GM23338 (cell line): Measurements from ENCODE around the gene NAALADL2. TPM values are rescaled to one million over a fixed set of nuclear protein-coding genes. Genes with fewer than 3 reads are reported as not detected.

Experiments
- ATAC-seq: fragments of 200-7000 bp; cut with Tn5 transposase; 3 replicates; pipeline ENCODE4 v1.9.1; 2020
- DNase-seq: peaks from one replicate; pipeline ENCODE4 v3.0.0-alpha.2; 2015; ENCODE audit warnings: low spot score
- H2AFZ ChIP-seq: fragments of 200-600 bp; sonication (generic); 2 replicates; pipeline ENCODE4 v1.8.0; 2016; ENCODE audit warnings: antibody characterized with exemption, mild to moderate bottlenecking, moderate library complexity
- H3F3A ChIP-seq: fragments of 200-600 bp; sonication (generic); replicated peaks from 2 replicates; pipeline ENCODE4 v1.8.0; 2017; ENCODE audit warnings: antibody characterized with exemption, mixed run types, low read depth
- H3K27ac ChIP-seq: fragments of 200-600 bp; sonication (generic); 2 replicates; pipeline ENCODE4 v1.6.1; 2016; ENCODE audit warnings: low read depth
- H3K27me3 ChIP-seq: fragments of 200-600 bp; sonication (generic); 2 replicates; pipeline ENCODE4 v1.8.0; 2016; ENCODE audit warnings: mild to moderate bottlenecking, mixed run types, moderate library complexity; ENCODE audit not compliant: insufficient read depth
- H3K36me3 ChIP-seq: fragments of 200-600 bp; sonication (generic); 2 replicates; pipeline ENCODE4 v1.8.0; 2016; ENCODE audit warnings: mild to moderate bottlenecking; ENCODE audit not compliant: insufficient read depth
- H3K4me1 ChIP-seq: fragments of 200-600 bp; sonication (generic); 2 replicates; pipeline ENCODE4 v1.8.0; 2016; ENCODE audit warnings: mild to moderate bottlenecking, moderate library complexity; ENCODE audit not compliant: insufficient read depth
- H3K4me2 ChIP-seq: fragments of 200-600 bp; sonication (generic); 2 replicates; pipeline ENCODE4 v1.7.1; 2017; ENCODE audit warnings: mixed run types
- H3K4me3 ChIP-seq: fragments of 200-600 bp; sonication (generic); 2 replicates; pipeline ENCODE4 v1.6.1; 2016; ENCODE audit warnings: mixed run types
- H3K79me2 ChIP-seq: fragments of 200-600 bp; sonication (generic); replicated peaks from 2 replicates; pipeline ENCODE4 v1.8.0; 2017; ENCODE audit warnings: mild to moderate bottlenecking; ENCODE audit not compliant: insufficient read depth
- H3K9me2 ChIP-seq: fragments of 200-600 bp; sonication (generic); 2 replicates; pipeline ENCODE4 v1.8.0; 2017; ENCODE audit not compliant: insufficient read depth
- H4K20me1 ChIP-seq: fragments of 200-600 bp; sonication (generic); replicated peaks from 2 replicates; pipeline ENCODE4 v1.8.0; 2017; ENCODE audit warnings: mild to moderate bottlenecking; ENCODE audit not compliant: insufficient read depth
- H3K27ac Mint-ChIP-seq: 2 replicates; pipeline ENCODE4 v1.8.0; 2020; ENCODE audit warnings: inconsistent platforms, mild to moderate bottlenecking, moderate library complexity, mixed read lengths
- H3K27me3 Mint-ChIP-seq: 3 replicates; pipeline ENCODE4 v1.8.0; 2022; ENCODE audit warnings: low read depth, mild to moderate bottlenecking, moderate library complexity, mixed read lengths, inconsistent platforms; ENCODE audit not compliant: insufficient read depth, poor library complexity
- H3K36me3 Mint-ChIP-seq: 3 replicates; pipeline ENCODE4 v1.8.0; 2021; ENCODE audit warnings: low read depth, mild to moderate bottlenecking, inconsistent platforms, moderate library complexity, mixed read lengths
- H3K4me1 Mint-ChIP-seq: 3 replicates; pipeline ENCODE4 v1.8.0; 2020; ENCODE audit warnings: mild to moderate bottlenecking, inconsistent platforms, mixed read lengths
- H3K4me3 Mint-ChIP-seq: 3 replicates; pipeline ENCODE4 v1.8.0; 2021; ENCODE audit warnings: moderate library complexity, mild to moderate bottlenecking, inconsistent platforms, mixed read lengths
- H3K9me3 Mint-ChIP-seq: 3 replicates; pipeline ENCODE4 v1.8.0; 2020; ENCODE audit warnings: moderate library complexity, mild to moderate bottlenecking, inconsistent platforms, mixed read lengths
- CREB1 ChIP-seq: fragments of 250-450 bp; sonication (Bioruptor Pico); IDR thresholded peaks from 2 replicates; pipeline ENCODE4 v1.5.0; 2020; ENCODE audit warnings: low read depth, mild to moderate bottlenecking, moderate library complexity
- ETS1 ChIP-seq: IDR thresholded peaks from 2 replicates; pipeline ENCODE4 v1.6.1; 2016; ENCODE audit warnings: antibody characterized with exemption
- EZH2 ChIP-seq: fragments of 200-600 bp; sonication (generic); IDR thresholded peaks from one replicate; pipeline ENCODE4 v1.8.0; 2017; ENCODE audit warnings: antibody characterized with exemption, mild to moderate bottlenecking, low read depth; ENCODE audit not compliant: unreplicated experiment
- JUNB ChIP-seq: IDR thresholded peaks from one replicate; pipeline ENCODE4 v1.6.1; 2016; ENCODE audit warnings: antibody characterized with exemption; ENCODE audit not compliant: unreplicated experiment
- NANOG ChIP-seq: IDR thresholded peaks from 2 replicates; pipeline ENCODE4 v1.6.1; 2016; ENCODE audit warnings: antibody characterized with exemption, borderline replicate concordance
- POLR2AphosphoS5 ChIP-seq: IDR thresholded peaks from 2 replicates; pipeline ENCODE4 v1.6.1; 2016; ENCODE audit warnings: antibody characterized with exemption, low read depth
- REST ChIP-seq: IDR thresholded peaks from one replicate; pipeline ENCODE4 v1.6.1; 2018; ENCODE audit warnings: antibody characterized with exemption; ENCODE audit not compliant: unreplicated experiment
- ZNF114 ChIP-seq: fragments of 250-450 bp; sonication (Bioruptor Pico); IDR thresholded peaks from 2 replicates; pipeline ENCODE4 v1.5.0; 2020; ENCODE audit warnings: mild to moderate bottlenecking, moderate library complexity
- ZNF462 ChIP-seq: fragments of 250-450 bp; sonication (Bioruptor Pico); IDR thresholded peaks from 2 replicates; pipeline ENCODE4 v1.5.0; 2020; ENCODE audit warnings: mild to moderate bottlenecking, moderate library complexity
- polyA plus RNA-seq: library from polyadenylated mRNA; unstranded; fragments of >200 nt; fragmentation: Nextera tagmentation; extraction: Ambion mirVana; gene quantifications from 2 replicates; pipeline ENCODE4 v1.2.1, GENCODE V29; 2016
- total RNA-seq: library from RNA; depleted of rRNA; stranded (reverse); fragments of >200 nt; shearing (Covaris generic); gene quantifications from 2 replicates; pipeline ENCODE4 v1.2.3, GENCODE V29; 2014

The NAALADL2 gene
- total and polyA plus RNA-seq, 2 experiments from 2014 or later, result 1.6 to 2.6 TPM

GRCh38 chr3:175502155-175502554 lies 643.0 kb downstream of the NAALADL2 start (continued):
- TF ChIP-seq ZNF462 (CRISPR knock-in tag) (no peak), JUNB (no peak), ZNF114 (CRISPR knock-in tag) (no peak)

GRCh38 chr3:175511219-175511785 lies 652.2 kb downstream of the NAALADL2 start:
- no peak overlapping the region for H2AFZ ChIP-seq
- peaks cover 22% of the 10 kb centered on the region; the same call in 1 of the 2 replicates for H3K9me2 ChIP-seq
- no peaks in the 10 kb centered on the region for H3K27me3 ChIP-seq
- peaks cover 10% of the 10 kb centered on the region for H3K4me1 ChIP-seq
- ATAC-seq, result no peak
- no peaks in the 10 kb centered on the region for H3K79me2 ChIP-seq
- TF ChIP-seq EZH2 (no peak), NANOG (no peak), REST (no peak), POLR2AphosphoS5 (no peak), ETS1 (no peak), CREB1 (no peak)
- H3K36me3 ChIP-seq, result no peaks in the 10 kb centered on the region
- Mint-ChIP-seq H3K27me3 (no peaks in the 10 kb centered on the region), H3K4me3 (no peak overlapping the region), H3K36me3 (no peaks in the 10 kb centered on the region), H3K9me3 (no peaks in the 10 kb centered on the region), H3K27ac (peak overlapping the region; percentile 37; the same call in 1 of the 2 replicates), H3K4me1 (peaks cover 12% of the 10 kb centered on the region)
- no peaks in the 10 kb centered on the region for H4K20me1 ChIP-seq
- no peak overlapping the region for H3K27ac ChIP-seq
- no peak for DNase-seq
- no peak overlapping the region for H3K4me2 ChIP-seq
- H3F3A ChIP-seq, result no peaks in the 10 kb centered on the region
- no peak overlapping the region for H3K4me3 ChIP-seq
